Activated naive CD4-positive, alpha-beta T cell treated with anti-CD3 and anti-CD28 coated beads for 36 hours (primary cell): ENCODE measurements around the gene GSN. TPM values are rescaled to one million over a fixed set of nuclear protein-coding genes. Genes with fewer than 3 reads are reported as not detected.

Source experiments
- CTCF ChIA-PET: fragments of 350-600 bp; sonication (Branson Sonifier 250); formaldehyde crosslinking; loops from one replicate; lab custom pipeline; 2021; ENCODE audit warnings: antibody characterized with exemption; lab: Charles Lee
- DNase-seq: peaks from one replicate; pipeline ENCODE4 v3.0.0-alpha.2; 2020
- H3K27ac Mint-ChIP-seq: one replicate; pipeline ENCODE4 v1.8.0; 2021; ENCODE audit warnings: mild to moderate bottlenecking, mixed read lengths
- H3K27me3 Mint-ChIP-seq: one replicate; pipeline ENCODE4 v1.8.0; 2021; ENCODE audit warnings: low read depth, mixed read lengths
- H3K36me3 Mint-ChIP-seq: one replicate; pipeline ENCODE4 v1.8.0; 2021; ENCODE audit warnings: low read depth, mixed read lengths
- H3K4me1 Mint-ChIP-seq: one replicate; pipeline ENCODE4 v1.8.0; 2021; ENCODE audit warnings: low read depth, mixed read lengths
- H3K4me3 Mint-ChIP-seq: one replicate; pipeline ENCODE4 v1.8.0; 2021; ENCODE audit warnings: mild to moderate bottlenecking, moderate library complexity, mixed read lengths
- H3K9me3 Mint-ChIP-seq: one replicate; pipeline ENCODE4 v1.8.0; 2021; ENCODE audit warnings: mixed read lengths
- intact Hi-C: fragments of 100-400 bp; cut with micrococcal nuclease; formaldehyde crosslinking; loops from one replicate; pipeline ENCODE4 v1.15.1; 2023
- total RNA-seq, 2 experiments: library from RNA; stranded (reverse); gene quantifications; one replicate each; pipeline ENCODE4 v1.2.3, GENCODE V29; 2021

GSN gene
- total RNA-seq, 2 experiments from 2014 or later: 1.1 to 1.2 TPM

DNA sequence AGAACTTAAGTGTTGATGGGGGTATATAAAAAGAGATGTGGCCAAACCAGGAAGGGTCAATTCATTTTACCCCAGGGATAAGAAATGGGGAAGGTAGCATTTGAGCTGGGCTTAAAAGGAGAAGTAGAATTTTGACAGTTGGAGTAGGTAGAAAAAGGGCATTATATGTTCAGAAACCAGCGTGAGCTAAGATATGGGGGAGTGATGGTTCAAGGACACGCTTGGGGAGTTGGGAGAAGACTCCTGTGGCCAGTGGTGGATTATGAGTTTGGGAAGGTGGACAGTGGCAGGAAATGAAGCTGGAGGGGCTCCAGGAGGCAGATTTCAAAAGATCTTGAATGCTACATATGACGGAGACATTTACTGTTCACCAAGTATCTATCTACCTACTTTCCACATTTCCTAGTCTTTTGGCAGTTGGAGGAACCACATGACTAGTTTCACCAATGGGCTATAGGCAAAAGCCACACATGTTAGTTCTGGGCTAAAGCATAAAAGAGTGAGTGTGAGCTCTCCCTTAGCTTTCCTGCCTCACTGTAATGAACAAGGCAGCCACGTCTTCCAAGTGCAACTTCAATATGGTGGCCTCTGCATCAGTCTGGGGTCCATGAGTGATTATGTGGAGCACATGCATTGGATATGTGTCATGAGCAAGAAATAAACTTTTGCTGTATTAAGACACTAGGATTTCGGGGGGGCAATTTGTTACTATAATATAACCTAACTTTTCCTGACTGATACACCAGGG is 15.7 kb upstream of the GSN start:
- no peaks in the 10 kb centered on the region for H3K4me1 Mint-ChIP-seq
- no peak for DNase-seq
- intact Hi-C loops: no loop called here
- no peak overlapping the region for H3K27ac Mint-ChIP-seq
- H3K9me3 Mint-ChIP-seq: no peaks in the 10 kb centered on the region
- CTCF ChIA-PET: interaction anchor here (1.3 to 2.3 kb wide), 2 partner anchors 25 to 68 kb away, joined by 4 to 6 read pairs; no protein-coding TSS in a partner anchor
- no peaks in the 10 kb centered on the region for H3K36me3 Mint-ChIP-seq
- no peak overlapping the region for H3K4me3 Mint-ChIP-seq
- H3K27me3 Mint-ChIP-seq: no peaks in the 10 kb centered on the region

DNA sequence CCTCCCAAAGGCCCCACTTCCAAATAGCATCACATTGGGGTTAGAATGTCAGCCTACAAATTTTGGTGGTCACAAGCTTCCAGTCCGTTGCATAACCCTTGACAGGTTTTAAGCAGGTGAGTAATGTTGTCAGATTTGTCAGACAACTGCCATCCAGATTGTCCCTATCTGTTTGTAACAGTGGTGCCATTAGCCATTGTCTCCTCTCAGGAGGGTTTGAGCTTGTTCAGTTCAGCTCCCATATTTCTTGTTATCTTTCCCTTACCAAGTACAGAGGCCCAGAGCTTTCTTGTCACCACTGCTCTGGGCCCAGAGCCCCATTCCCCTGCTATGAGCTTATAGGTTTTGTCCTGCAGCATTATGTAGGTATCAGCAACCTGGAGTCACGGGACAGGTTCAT is 14.8 kb upstream of the GSN start:
- Mint-ChIP-seq H3K4me1 (no peaks in the 10 kb centered on the region), H3K36me3 (no peaks in the 10 kb centered on the region), H3K27me3 (no peaks in the 10 kb centered on the region), H3K4me3 (no peak overlapping the region), H3K9me3 (no peaks in the 10 kb centered on the region), H3K27ac (no peak overlapping the region)
- intact Hi-C loops: no loop called here
- CTCF ChIA-PET: interaction anchor here (1.0 to 1.3 kb wide), 2 partner anchors 24 to 40 kb away, joined by 3 to 4 read pairs; no protein-coding TSS in a partner anchor
- DNase-seq: no peak

DNA sequence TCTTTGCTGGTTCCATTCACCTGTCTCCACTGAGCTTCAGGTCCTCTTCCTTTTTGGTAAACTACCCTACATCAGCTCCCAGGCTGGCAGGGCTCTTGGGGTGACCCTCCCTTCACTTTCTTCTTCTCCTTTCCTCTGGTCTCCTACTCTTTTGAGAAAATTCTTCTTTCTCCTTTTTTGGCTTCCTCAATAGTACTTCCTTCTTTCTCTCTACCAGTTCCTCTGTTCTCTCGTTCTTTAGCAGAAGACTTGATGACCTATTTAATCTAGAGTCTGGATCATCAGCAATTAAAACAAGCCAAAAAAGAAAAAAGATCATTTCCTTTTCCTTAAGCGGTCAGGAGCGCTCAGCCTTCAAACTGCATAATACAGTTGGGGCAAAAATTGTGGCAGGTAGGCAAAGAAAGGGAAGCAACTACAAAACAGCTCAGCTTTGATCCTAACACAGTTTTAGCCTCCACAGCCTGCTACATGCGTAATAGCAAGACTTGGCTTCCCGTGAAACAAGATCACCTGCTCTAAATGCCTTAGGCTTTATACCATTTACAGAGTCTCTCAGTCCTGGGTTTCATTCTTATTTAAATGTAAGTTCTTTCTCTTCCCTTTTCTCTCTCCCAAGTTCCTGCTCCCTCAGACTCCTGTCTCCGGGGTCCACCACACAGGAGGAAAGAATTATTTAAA is 14.0 kb upstream of the GSN start:
- Mint-ChIP-seq H3K27ac (no peak overlapping the region), H3K36me3 (no peaks in the 10 kb centered on the region), H3K4me3 (no peak overlapping the region), H3K4me1 (no peaks in the 10 kb centered on the region), H3K27me3 (no peaks in the 10 kb centered on the region), H3K9me3 (no peaks in the 10 kb centered on the region)
- intact Hi-C loops: no loop called here
- DNase-seq: no peak
- CTCF ChIA-PET: interaction anchor here (1.0 to 1.3 kb wide), 2 partner anchors 24 to 40 kb away, joined by 3 to 4 read pairs; no protein-coding TSS in a partner anchor

- H3K4me1 Mint-ChIP-seq: no peaks in the 10 kb centered on the region
- no peaks in the 10 kb centered on the region for H3K9me3 Mint-ChIP-seq
- H3K36me3 Mint-ChIP-seq: no peaks in the 10 kb centered on the region
- intact Hi-C loops: no loop called here
- no peak for DNase-seq
- no peak overlapping the region for H3K4me3 Mint-ChIP-seq
- H3K27ac Mint-ChIP-seq: no peak overlapping the region
- H3K27me3 Mint-ChIP-seq: no peaks in the 10 kb centered on the region
- CTCF ChIA-PET: interaction anchor here (1.2 kb wide), 1 partner anchor 47 kb away, joined by 4 read pairs; no protein-coding TSS in a partner anchor
Measured at GRCh38 chr9:121259498-121259897, 8.5 kb upstream of the GSN start.

GRCh38 chr9:121259935-121260334 is 8.0 kb upstream of the GSN start:
- Mint-ChIP-seq H3K27me3 (no peaks in the 10 kb centered on the region), H3K9me3 (no peaks in the 10 kb centered on the region), H3K4me1 (no peaks in the 10 kb centered on the region), H3K4me3 (no peak overlapping the region), H3K36me3 (no peaks in the 10 kb centered on the region), H3K27ac (no peak overlapping the region)
- CTCF ChIA-PET: interaction anchor here (1.2 kb wide), 1 partner anchor 47 kb away, joined by 4 read pairs; no protein-coding TSS in a partner anchor
- DNase-seq: no peak
- intact Hi-C loops: no loop called here

- H3K27me3 Mint-ChIP-seq: no peaks in the 10 kb centered on the region
- H3K9me3 Mint-ChIP-seq: no peaks in the 10 kb centered on the region
- no peak overlapping the region for H3K4me3 Mint-ChIP-seq
- CTCF ChIA-PET: interaction anchor here (0.6 to 0.8 kb wide), 2 partner anchors 47 to 172 kb away, joined by 3 read pairs; no protein-coding TSS in a partner anchor
- H3K27ac Mint-ChIP-seq: no peak overlapping the region
- H3K4me1 Mint-ChIP-seq: no peaks in the 10 kb centered on the region
- DNase-seq: no peak
- no peaks in the 10 kb centered on the region for H3K36me3 Mint-ChIP-seq
- intact Hi-C loops: no loop called here
Measured at GRCh38 chr9:121260457-121261106, 7.4 kb upstream of the GSN start.

- no peak for DNase-seq
- H3K27ac Mint-ChIP-seq: no peak overlapping the region
- H3K4me3 Mint-ChIP-seq: no peak overlapping the region
- H3K4me1 Mint-ChIP-seq: no peaks in the 10 kb centered on the region
- intact Hi-C loops: no loop called here
- H3K36me3 Mint-ChIP-seq: no peaks in the 10 kb centered on the region
- H3K9me3 Mint-ChIP-seq: no peaks in the 10 kb centered on the region
- CTCF ChIA-PET: interaction anchor here (0.6 to 0.8 kb wide), 2 partner anchors 47 to 172 kb away, joined by 3 read pairs; no protein-coding TSS in a partner anchor
- no peaks in the 10 kb centered on the region for H3K27me3 Mint-ChIP-seq
Measured at GRCh38 chr9:121261107-121261460, 6.9 kb upstream of the GSN start.

GRCh38 chr9:121261755-121262154 is 6.2 kb upstream of the GSN start:
- CTCF ChIA-PET: interaction anchor here (1.9 kb wide), 1 partner anchor 16 kb away, joined by 14 read pairs; no protein-coding TSS in a partner anchor
- intact Hi-C loops: no loop called here
- no peak overlapping the region for H3K4me3 Mint-ChIP-seq

DNA sequence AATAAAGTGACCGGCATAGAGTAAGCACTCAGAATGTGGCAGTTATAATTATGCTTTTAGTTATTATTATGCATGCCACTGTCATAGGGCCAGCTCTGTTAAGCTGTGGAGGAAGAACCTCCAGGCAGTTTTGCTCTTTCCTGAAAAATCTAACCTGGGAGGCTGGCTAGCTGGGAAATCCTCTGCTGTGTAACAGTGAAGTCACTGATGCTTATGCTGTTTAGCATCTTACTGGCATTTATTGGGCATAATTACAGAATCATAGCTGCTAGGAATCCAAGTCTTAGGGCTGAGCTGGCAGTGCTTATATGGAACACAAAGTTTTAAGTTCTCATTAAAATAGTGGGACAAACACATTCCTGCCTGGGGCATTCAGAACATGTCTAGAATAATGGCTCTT is 5.5 kb upstream of the GSN start:
- DNase-seq: no peak
- intact Hi-C loops: no loop called here
- Mint-ChIP-seq H3K9me3 (no peaks in the 10 kb centered on the region), H3K27me3 (peaks cover 3% of the 10 kb centered on the region), H3K4me3 (no peak overlapping the region), H3K36me3 (no peaks in the 10 kb centered on the region), H3K4me1 (no peaks in the 10 kb centered on the region), H3K27ac (no peak overlapping the region)
- CTCF ChIA-PET: interaction anchor here (1.9 kb wide), 1 partner anchor 16 kb away, joined by 14 read pairs; no protein-coding TSS in a partner anchor

More at GRCh38 chr9:121261755-121262154, 6.2 kb upstream of the GSN start:
- Mint-ChIP-seq H3K27ac (no peak overlapping the region), H3K9me3 (no peaks in the 10 kb centered on the region), H3K4me1 (no peaks in the 10 kb centered on the region), H3K27me3 (no peaks in the 10 kb centered on the region), H3K36me3 (no peaks in the 10 kb centered on the region)
- DNase-seq: no peak

GRCh38 chr9:121262953-121263352 is 5.0 kb upstream of the GSN start:
- no peaks in the 10 kb centered on the region for H3K36me3 Mint-ChIP-seq
- no peak overlapping the region for H3K4me3 Mint-ChIP-seq
- intact Hi-C loops: no loop called here

GRCh38 chr9:121266356-121266755 is 1.6 kb upstream of the GSN start:
- DNase-seq: no peak
- no peak overlapping the region for H3K27ac Mint-ChIP-seq
- no peaks in the 10 kb centered on the region for H3K36me3 Mint-ChIP-seq
- H3K4me3 Mint-ChIP-seq: no peak overlapping the region
- peaks cover 18% of the 10 kb centered on the region for H3K27me3 Mint-ChIP-seq
- intact Hi-C loops: no loop called here
- no peaks in the 10 kb centered on the region for H3K9me3 Mint-ChIP-seq
- peaks cover 10% of the 10 kb centered on the region for H3K4me1 Mint-ChIP-seq
- CTCF ChIA-PET: no interaction called here

More at GRCh38 chr9:121262953-121263352, 5.0 kb upstream of the GSN start:
- peaks cover 7% of the 10 kb centered on the region for H3K27me3 Mint-ChIP-seq
- no peak overlapping the region for H3K27ac Mint-ChIP-seq
- H3K9me3 Mint-ChIP-seq: no peaks in the 10 kb centered on the region
- CTCF ChIA-PET: interaction anchor here (1.9 kb wide), 1 partner anchor 15 kb away, joined by 14 read pairs; no protein-coding TSS in a partner anchor
- peaks cover 3% of the 10 kb centered on the region for H3K4me1 Mint-ChIP-seq
- no peak for DNase-seq
